Natural killer cell (primary cell): ENCODE data around the gene ATXN3L. TPM values are rescaled to one million over a fixed set of nuclear protein-coding genes. Genes with fewer than 3 reads are reported as not detected.

Experiments used
- ATAC-seq, 3 donors: fragments of 150-1000 bp in 2 of 3; fragments of 200-7000 bp in 1 of 3; cut with Tn5 transposase; 1 replicate in 1 of 3; 2 replicates in 2 of 3; pipeline ENCODE4 v1.10.0; 2021; ENCODE audit warnings: mild to moderate bottlenecking in 2 of 3, moderate library complexity in 2 of 3
- DNase-seq, 2 donors: peaks; one replicate each; pipeline versions ENCODE4 v3.0.0 to v3.0.0-alpha.2; 2013 to 2021; ENCODE audit warnings: mixed read lengths in 1 of 2
- H3K27ac ChIP-seq: one replicate; pipeline ENCODE4 v1.5.1; 2013; ENCODE audit warnings: mild to moderate bottlenecking, low read length
- H3K27me3 ChIP-seq: one replicate; pipeline ENCODE4 v1.6.1; 2013; ENCODE audit warnings: low read length; ENCODE audit not compliant: control insufficient read depth, insufficient read depth
- H3K36me3 ChIP-seq: one replicate; pipeline ENCODE4 v1.6.1; 2013; ENCODE audit warnings: low read length; ENCODE audit not compliant: control insufficient read depth, insufficient read depth
- H3K4me1 ChIP-seq: one replicate; pipeline ENCODE4 v1.6.1; 2013; ENCODE audit warnings: low read length; ENCODE audit not compliant: control insufficient read depth, insufficient read depth
- H3K4me3 ChIP-seq: one replicate; pipeline ENCODE4 v1.5.1; 2013; ENCODE audit warnings: low read length
- H3K9me3 ChIP-seq: one replicate; pipeline ENCODE4 v1.6.1; 2013; ENCODE audit warnings: low read length; ENCODE audit not compliant: control insufficient read depth, insufficient read depth
- H3K27ac Mint-ChIP-seq, 2 donors: one replicate each; pipeline ENCODE4 v1.8.0; 2022; ENCODE audit warnings: mild to moderate bottlenecking in 2 of 2, mixed read lengths in 2 of 2, moderate library complexity in 1 of 2
- H3K27me3 Mint-ChIP-seq, 2 donors: one replicate each; pipeline ENCODE4 v1.8.0; 2022; ENCODE audit warnings: low read depth in 2 of 2, mixed read lengths in 2 of 2
- H3K36me3 Mint-ChIP-seq: one replicate; pipeline ENCODE4 v1.8.0; 2022; ENCODE audit warnings: mixed read lengths
- H3K4me1 Mint-ChIP-seq, 2 donors: one replicate each; pipeline ENCODE4 v1.8.0; 2022; ENCODE audit warnings: mixed read lengths in 2 of 2
- H3K4me3 Mint-ChIP-seq: one replicate; pipeline ENCODE4 v1.8.0; 2022; ENCODE audit warnings: mild to moderate bottlenecking, moderate library complexity, mixed read lengths
- H3K9me3 Mint-ChIP-seq, 2 donors: one replicate each; pipeline ENCODE4 v1.8.0; 2022; ENCODE audit warnings: mixed read lengths in 2 of 2
- CTCF ChIP-seq: fragments of 200-600 bp; IDR thresholded peaks from one replicate; pipeline ENCODE4 v1.8.0; 2022; ENCODE audit warnings: antibody characterized with exemption
- WGBS: methylation state at CpG from one replicate; pipeline ENCODE4 v1.1.7; 2013; ENCODE audit warnings: missing lambda C conversion rate; ENCODE audit not compliant: insufficient coverage; 5-methylcytosine and 5-hydroxymethylcytosine counted together
- intact Hi-C: fragments of 100-400 bp; cut with micrococcal nuclease; formaldehyde crosslinking; loops from one replicate; pipeline ENCODE4 v1.14.2; 2022
- total RNA-seq, 4 donors: library from RNA; stranded (reverse); fragments of 120-200 nt in 1 of 4; gene quantifications; one replicate each; pipeline versions ENCODE4 v1.2.3 to v1.2.4, GENCODE V29; 2013 to 2022

The ATXN3L gene
- total RNA-seq, 3 donors from 2014 or later (not counting 1 experiment from before 2014, with no cell fraction given) = not detected

- DNase-seq (no peak), ATAC-seq (peak in 2 of 3 donors; percentile 57 to 67)
- Mint-ChIP-seq H3K9me3 (no peaks in the 10 kb centered on the region), H3K36me3 (no peaks in the 10 kb centered on the region), H3K27me3 (peaks cover 0 to 23% of the 10 kb centered on the region in 2 donors), H3K27ac (no peak overlapping the region), H3K4me1 (peaks cover 14 to 22% of the 10 kb centered on the region in 2 donors), H3K4me3 (no peak overlapping the region)
- Histone ChIP-seq H3K4me1 (no peaks in the 10 kb centered on the region), H3K4me3 (no peak overlapping the region), H3K27me3 (no peaks in the 10 kb centered on the region), H3K36me3 (no peaks in the 10 kb centered on the region), H3K9me3 (no peaks in the 10 kb centered on the region), H3K27ac (no peak overlapping the region)
- no CpG with 5 or more reads among the region's 1 CpG for WGBS
- TF ChIP-seq CTCF = no peak
- intact Hi-C loops = no loop called here
Observed at GRCh38 chrX:13323241-13323640, 3.4 kb upstream of the ATXN3L start.

GRCh38 chrX:13317366-13317765 is 2.5 kb downstream of the ATXN3L start:
- no peak for DNase-seq
- H3K27me3 Mint-ChIP-seq = peaks cover 0 to 6% of the 10 kb centered on the region in 2 donors
- no peak for ATAC-seq
- no peaks in the 10 kb centered on the region for H3K9me3 ChIP-seq
- intact Hi-C loops = no loop called here
- no peak for TF ChIP-seq CTCF
- H3K4me3 Mint-ChIP-seq = no peak overlapping the region
- WGBS = 92% methylated on average over 5 of the region's 6 CpGs
- peaks cover under 1 to 6% of the 10 kb centered on the region in 2 donors for H3K4me1 Mint-ChIP-seq
- H3K27ac Mint-ChIP-seq = no peak overlapping the region
- H3K4me1 ChIP-seq = no peaks in the 10 kb centered on the region
- H3K36me3 ChIP-seq = no peaks in the 10 kb centered on the region
- H3K4me3 ChIP-seq = no peak overlapping the region
- H3K27me3 ChIP-seq = no peaks in the 10 kb centered on the region
- H3K9me3 Mint-ChIP-seq = no peaks in the 10 kb centered on the region
- H3K27ac ChIP-seq = no peak overlapping the region
- no peaks in the 10 kb centered on the region for H3K36me3 Mint-ChIP-seq

DNA sequence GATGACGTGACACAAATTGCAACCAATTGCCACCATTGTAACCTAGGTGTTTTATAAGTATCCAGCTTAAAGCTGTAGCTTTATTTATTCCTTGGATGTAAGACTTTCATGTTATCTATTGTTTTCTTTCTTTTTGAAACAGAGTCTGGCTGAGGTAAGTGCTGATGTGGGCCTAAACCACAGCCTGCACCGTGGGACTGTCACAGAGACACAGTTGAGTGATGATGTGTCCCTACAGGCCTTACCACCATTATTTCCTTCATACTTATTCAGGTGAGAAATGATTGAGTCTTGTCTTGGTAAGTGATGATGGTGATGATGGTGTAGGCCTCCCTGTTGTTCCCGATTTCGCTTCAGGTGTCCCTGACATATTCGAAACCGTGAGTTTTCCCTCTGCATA is 8.3 kb downstream of the ATXN3L start:
- no peaks in the 10 kb centered on the region for H3K36me3 Mint-ChIP-seq
- no peaks in the 10 kb centered on the region for H3K4me1 ChIP-seq
- DNase-seq = no peak

More for the DNA sequence above, 8.3 kb downstream of the ATXN3L start:
- H3K9me3 ChIP-seq = no peaks in the 10 kb centered on the region
- no peaks in the 10 kb centered on the region for H3K4me1 Mint-ChIP-seq
- H3K36me3 ChIP-seq = no peaks in the 10 kb centered on the region
- TF ChIP-seq CTCF = no peak
- intact Hi-C loops = no loop called here
- no peak overlapping the region for H3K4me3 Mint-ChIP-seq
- no peak overlapping the region for H3K27ac Mint-ChIP-seq
- peaks cover 0 to 9% of the 10 kb centered on the region in 2 donors for H3K27me3 Mint-ChIP-seq
- no peaks in the 10 kb centered on the region for H3K27me3 ChIP-seq
- no peaks in the 10 kb centered on the region for H3K9me3 Mint-ChIP-seq
- ATAC-seq = no peak
- no peak overlapping the region for H3K4me3 ChIP-seq
- no peak overlapping the region for H3K27ac ChIP-seq
- 96% methylated on average over 4 of the region's 6 CpGs for WGBS
